HG03135 (cell line): ENCODE data around the gene RGS3.

ENCODE experiments used
- ATAC-seq: cut with Tn5 transposase; IDR thresholded peaks from one replicate; pipeline ENCODE4 v1.9.1; 2021; ENCODE audit warnings: mild to moderate bottlenecking, moderate library complexity; ENCODE audit not compliant: unreplicated experiment

RGS3 gene

GRCh38 chr9:113568571-113569321 is 105.2 kb downstream of the RGS3 start:
- ATAC-seq: no peak

- ATAC-seq: no peak
Measured at GRCh38 chr9:113569472-113570060, 106.0 kb downstream of the RGS3 start.

GRCh38 chr9:113570106-113570505 is 106.6 kb downstream of the RGS3 start:
- no peak for ATAC-seq

GRCh38 chr9:113570749-113571711 is 107.5 kb downstream of the RGS3 start:
- no peak for ATAC-seq

- ATAC-seq: no peak
Measured at GRCh38 chr9:113572076-113572861, 108.7 kb downstream of the RGS3 start.

- no peak for ATAC-seq
Measured at GRCh38 chr9:113573046-113573958, 109.8 kb downstream of the RGS3 start.

- no peak for ATAC-seq
Measured at GRCh38 chr9:113573959-113574352, 110.4 kb downstream of the RGS3 start.

- no peak for ATAC-seq
Measured at GRCh38 chr9:113574441-113575262, 111.1 kb downstream of the RGS3 start.

- ATAC-seq: no peak
Measured at GRCh38 chr9:113577525-113578261, 114.2 kb downstream of the RGS3 start.

GRCh38 chr9:113578279-113578865 is 114.8 kb downstream of the RGS3 start:
- no peak for ATAC-seq

- ATAC-seq: peak; percentile 54
Measured at GRCh38 chr9:113578882-113579282, 115.4 kb downstream of the RGS3 start.

- peak; percentile 27 for ATAC-seq
Measured at GRCh38 chr9:113579283-113580040, 115.9 kb downstream of the RGS3 start.

- ATAC-seq: no peak
Measured at GRCh38 chr9:113580041-113580953, 116.8 kb downstream of the RGS3 start.

GRCh38 chr9:113580954-113581311 is 117.4 kb downstream of the RGS3 start:
- no peak for ATAC-seq

GRCh38 chr9:113581865-113582697 is 118.6 kb downstream of the RGS3 start:
- ATAC-seq: peak; percentile 84
